Measurements from ENCODE around the gene TANGO2.

DNA sequence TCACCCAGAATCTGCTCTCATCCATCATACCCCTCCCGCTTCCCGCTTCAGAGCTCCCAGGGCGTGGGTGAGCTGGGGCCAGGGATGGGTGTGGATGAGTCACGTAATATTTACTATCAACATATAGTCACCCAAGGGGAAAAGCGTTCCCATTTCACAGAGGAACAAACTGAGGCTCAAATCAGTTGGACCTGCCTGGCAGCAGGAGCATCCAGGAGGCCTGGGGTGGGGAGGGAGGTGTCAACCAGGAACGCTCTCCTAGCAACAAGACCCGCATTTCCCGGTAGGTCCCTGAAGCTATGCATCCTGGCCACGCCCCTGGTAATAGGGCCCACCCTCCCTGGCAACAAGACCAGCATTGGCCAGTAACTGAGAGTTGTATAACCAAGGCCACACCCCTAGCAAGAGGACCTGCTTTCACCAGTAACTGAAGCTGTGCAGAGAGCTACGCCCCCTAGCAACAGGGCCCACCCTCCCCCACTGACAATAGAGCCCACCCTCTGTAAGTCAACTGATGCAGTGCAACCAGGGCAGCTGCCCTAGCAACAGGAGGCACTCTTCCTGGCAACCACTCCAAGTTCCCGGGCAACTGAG is 46.5 kb upstream of the TANGO2 start:
- TF ChIP-seq POLR2AphosphoS5 (IDR thresholded peaks at IDR 0.05; ENCODE audit: low read depth, low read length) = no peak
- no peak for TF ChIP-seq POLR2A (IDR thresholded peaks at IDR 0.05; ENCODE audit: low read depth, low read length)
